BE2C (cell line): ENCODE results near the gene MRLN.
A peak's percentile ranks its signal among the peaks of the same experiment; 100 is the strongest.

Experiments
- DNase-seq: peaks from one replicate; pipeline ENCODE4 v3.0.0-alpha.2; 2020
- H3K27me3 ChIP-seq: fragments of 250-450 bp; sonication (Bioruptor Pico); 2 replicates; pipeline ENCODE4 v1.5.1; 2020; ENCODE audit warnings: mild to moderate bottlenecking
- H3K36me3 ChIP-seq: fragments of 250-450 bp; sonication (Bioruptor Pico); 2 replicates; pipeline ENCODE4 v1.5.1; 2020; ENCODE audit warnings: mild to moderate bottlenecking
- H3K4me1 ChIP-seq: fragments of 250-450 bp; sonication (Bioruptor Pico); 2 replicates; pipeline ENCODE4 v1.5.1; 2020
- H3K4me3 ChIP-seq: 2 replicates; pipeline ENCODE4 v1.5.1; 2011; ENCODE audit warnings: low read depth, low read length
- H3K9me3 ChIP-seq: fragments of 250-450 bp; sonication (Bioruptor Pico); 2 replicates; pipeline ENCODE4 v1.5.1; 2020
- CTCF ChIP-seq: IDR thresholded peaks from 2 replicates; pipeline ENCODE4 v1.5.1; 2012; ENCODE audit warnings: mild to moderate bottlenecking, low read depth, low read length

The MRLN gene

GRCh38 chr10:59706851-59707797 is 46.1 kb downstream of the MRLN start:
- Histone ChIP-seq H3K4me1 (no peaks in the 10 kb centered on the region; the same call in 1 of the 2 replicates), H3K9me3 (no peaks in the 10 kb centered on the region), H3K36me3 (no peaks in the 10 kb centered on the region), H3K27me3 (no peaks in the 10 kb centered on the region), H3K4me3 (no peak overlapping the region)
- DNase-seq, result no peak
- no peak for TF ChIP-seq CTCF

GRCh38 chr10:59705931-59706330 is 47.3 kb downstream of the MRLN start:
- Histone ChIP-seq H3K9me3 (no peaks in the 10 kb centered on the region), H3K4me3 (no peak overlapping the region), H3K4me1 (no peaks in the 10 kb centered on the region), H3K36me3 (no peaks in the 10 kb centered on the region), H3K27me3 (no peaks in the 10 kb centered on the region)
- TF ChIP-seq CTCF, result no peak
- DNase-seq, result no peak

- Histone ChIP-seq H3K9me3 (no peaks in the 10 kb centered on the region), H3K4me3 (no peak overlapping the region), H3K4me1 (no peaks in the 10 kb centered on the region), H3K27me3 (no peaks in the 10 kb centered on the region), H3K36me3 (no peaks in the 10 kb centered on the region)
- no peak for TF ChIP-seq CTCF
- no peak for DNase-seq
These were observed 48.6 kb downstream of the MRLN start for GRCh38 chr10:59704630-59705029.

- Histone ChIP-seq H3K4me3 (no peak overlapping the region), H3K4me1 (no peaks in the 10 kb centered on the region), H3K27me3 (no peaks in the 10 kb centered on the region), H3K9me3 (no peaks in the 10 kb centered on the region), H3K36me3 (no peaks in the 10 kb centered on the region)
- DNase-seq, result no peak
- no peak for TF ChIP-seq CTCF
These were observed 50.9 kb downstream of the MRLN start for GRCh38 chr10:59702347-59702746.

- no peaks in the 10 kb centered on the region for H3K4me1 ChIP-seq
- H3K9me3 ChIP-seq, result no peaks in the 10 kb centered on the region
- no peaks in the 10 kb centered on the region for H3K27me3 ChIP-seq
- peak; percentile 29 for TF ChIP-seq CTCF
- H3K4me3 ChIP-seq, result no peak overlapping the region
- no peaks in the 10 kb centered on the region for H3K36me3 ChIP-seq
- no peak for DNase-seq
These were observed 52.5 kb downstream of the MRLN start for GRCh38 chr10:59700709-59701108.

GRCh38 chr10:59698326-59698725 is 54.9 kb downstream of the MRLN start:
- no peaks in the 10 kb centered on the region for H3K9me3 ChIP-seq
- DNase-seq, result no peak

More at GRCh38 chr10:59698326-59698725, 54.9 kb downstream of the MRLN start:
- Histone ChIP-seq H3K27me3 (no peaks in the 10 kb centered on the region), H3K36me3 (no peaks in the 10 kb centered on the region), H3K4me3 (no peak overlapping the region), H3K4me1 (no peaks in the 10 kb centered on the region)
- TF ChIP-seq CTCF, result no peak
